Activated CD4-positive, alpha-beta T cell treated with anti-CD3 and anti-CD28 coated beads, Interleukin-2, amount 10 ng/mL, durations not matched to agents 7 days and 5 days (primary cell): ENCODE results near the gene LPAR2. TPM values are rescaled to one million over a fixed set of nuclear protein-coding genes. Genes with fewer than 3 reads are reported as not detected.

Experiments
- CTCF ChIA-PET: fragments of 350-600 bp; sonication (Branson Sonifier 250); formaldehyde crosslinking; loops from one replicate; lab custom pipeline; 2021; ENCODE audit warnings: antibody characterized with exemption; lab: Charles Lee
- POLR2A ChIA-PET: fragments of 350-600 bp; sonication (Branson Sonifier 250); formaldehyde crosslinking; loops from one replicate; lab custom pipeline; 2021; ENCODE audit warnings: antibody characterized with exemption; lab: Charles Lee
- DNase-seq: peaks from one replicate; pipeline ENCODE4 v3.0.0-alpha.2; 2020
- H3K27ac Mint-ChIP-seq: one replicate; pipeline ENCODE4 v1.8.0; 2021; ENCODE audit warnings: mild to moderate bottlenecking, moderate library complexity, mixed read lengths
- H3K27me3 Mint-ChIP-seq: one replicate; pipeline ENCODE4 v1.8.0; 2021; ENCODE audit warnings: mixed read lengths
- H3K36me3 Mint-ChIP-seq: one replicate; pipeline ENCODE4 v1.8.0; 2021; ENCODE audit warnings: low read depth, mixed read lengths
- H3K4me1 Mint-ChIP-seq: one replicate; pipeline ENCODE4 v1.8.0; 2021; ENCODE audit warnings: mixed read lengths
- H3K4me3 Mint-ChIP-seq: one replicate; pipeline ENCODE4 v1.8.0; 2021; ENCODE audit warnings: mild to moderate bottlenecking, moderate library complexity, mixed read lengths
- H3K9me3 Mint-ChIP-seq: one replicate; pipeline ENCODE4 v1.8.0; 2021; ENCODE audit warnings: mixed read lengths
- total RNA-seq, 2 experiments: library from RNA; stranded (reverse); gene quantifications; one replicate each; pipeline ENCODE4 v1.2.3, GENCODE V29; 2021

LPAR2 gene
- total RNA-seq, 2 experiments from 2014 or later, result 54.1 to 59.4 TPM

- Mint-ChIP-seq H3K4me3 (no peak overlapping the region), H3K27ac (no peak overlapping the region), H3K36me3 (peaks cover 59% of the 10 kb centered on the region), H3K4me1 (peaks cover 26% of the 10 kb centered on the region), H3K27me3 (no peaks in the 10 kb centered on the region), H3K9me3 (no peaks in the 10 kb centered on the region)
- ChIA-PET CTCF (interaction anchor here (1.0 kb wide), 1 partner anchor 104 kb away, joined by 4 read pairs; no protein-coding TSS in a partner anchor), POLR2A (no interaction called here)
- no peak for DNase-seq
Observed at GRCh38 chr19:19636573-19637185, 8.7 kb upstream of the LPAR2 start.

GRCh38 chr19:19635313-19635702, 7.3 kb upstream of the LPAR2 start:
- H3K9me3 Mint-ChIP-seq, result no peaks in the 10 kb centered on the region
- POLR2A ChIA-PET, result no interaction called here
- H3K27ac Mint-ChIP-seq, result no peak overlapping the region
- H3K36me3 Mint-ChIP-seq, result peaks cover 69% of the 10 kb centered on the region
- CTCF ChIA-PET, result interaction anchor here (1.0 to 1.3 kb wide), 2 partner anchors 13 to 103 kb away, joined by 3 to 4 read pairs; no protein-coding TSS in a partner anchor
- no peak overlapping the region for H3K4me3 Mint-ChIP-seq
- H3K4me1 Mint-ChIP-seq, result peaks cover 24% of the 10 kb centered on the region
- no peaks in the 10 kb centered on the region for H3K27me3 Mint-ChIP-seq
- no peak for DNase-seq

- Mint-ChIP-seq H3K36me3 (peaks cover 66% of the 10 kb centered on the region), H3K27me3 (no peaks in the 10 kb centered on the region), H3K4me1 (peaks cover 20% of the 10 kb centered on the region), H3K9me3 (no peaks in the 10 kb centered on the region), H3K27ac (peak overlapping the region; percentile 57), H3K4me3 (no peak overlapping the region)
- POLR2A ChIA-PET, result no interaction called here
- DNase-seq, result no peak
- CTCF ChIA-PET, result interaction anchor here (0.6 to 1.3 kb wide), 2 partner anchors 12 to 78 kb away, joined by 3 read pairs; no protein-coding TSS in a partner anchor
Observed at GRCh38 chr19:19634516-19635312, 6.7 kb upstream of the LPAR2 start.

GRCh38 chr19:19633711-19634515, 5.9 kb upstream of the LPAR2 start:
- CTCF ChIA-PET, result interaction anchor here (0.6 kb wide), 2 partner anchors 77 to 1116 kb away, joined by 3 to 4 read pairs; no protein-coding TSS in a partner anchor
- Mint-ChIP-seq H3K4me1 (peaks cover 20% of the 10 kb centered on the region), H3K36me3 (peaks cover 65% of the 10 kb centered on the region), H3K9me3 (no peaks in the 10 kb centered on the region), H3K27me3 (no peaks in the 10 kb centered on the region), H3K27ac (no peak overlapping the region), H3K4me3 (no peak overlapping the region)
- no peak for DNase-seq
- POLR2A ChIA-PET, result no interaction called here

- Mint-ChIP-seq H3K4me3 (no peak overlapping the region), H3K9me3 (no peaks in the 10 kb centered on the region), H3K36me3 (peaks cover 62% of the 10 kb centered on the region), H3K27me3 (no peaks in the 10 kb centered on the region), H3K27ac (peak overlapping the region; percentile 65), H3K4me1 (peaks cover 24% of the 10 kb centered on the region)
- CTCF ChIA-PET, result no interaction called here
- DNase-seq, result no peak
- POLR2A ChIA-PET, result no interaction called here
Observed at GRCh38 chr19:19632661-19633060, 4.6 kb upstream of the LPAR2 start.

GRCh38 chr19:19631346-19631745, 3.3 kb upstream of the LPAR2 start:
- no peak for DNase-seq
- H3K4me1 Mint-ChIP-seq, result peaks cover 37% of the 10 kb centered on the region
- H3K4me3 Mint-ChIP-seq, result no peak overlapping the region
- H3K27me3 Mint-ChIP-seq, result no peaks in the 10 kb centered on the region
- H3K9me3 Mint-ChIP-seq, result no peaks in the 10 kb centered on the region
- CTCF ChIA-PET, result interaction anchor here (0.9 to 1.3 kb wide), 3 partner anchors 11 to 77 kb away, joined by 3 to 4 read pairs (median 3); no protein-coding TSS in a partner anchor
- peaks cover 63% of the 10 kb centered on the region for H3K36me3 Mint-ChIP-seq
- POLR2A ChIA-PET, result no interaction called here
- H3K27ac Mint-ChIP-seq, result no peak overlapping the region

- Mint-ChIP-seq H3K27me3 (no peaks in the 10 kb centered on the region), H3K9me3 (no peaks in the 10 kb centered on the region), H3K27ac (no peak overlapping the region), H3K36me3 (peaks cover 61% of the 10 kb centered on the region), H3K4me1 (peaks cover 38% of the 10 kb centered on the region), H3K4me3 (no peak overlapping the region)
- ChIA-PET CTCF (interaction anchor here (1.1 to 1.3 kb wide), 2 partner anchors 24 to 76 kb away, joined by 3 to 4 read pairs; no protein-coding TSS in a partner anchor), POLR2A (no interaction called here)
- DNase-seq, result no peak
Observed at GRCh38 chr19:19630426-19630825, 2.4 kb upstream of the LPAR2 start.

GRCh38 chr19:19630062-19630414, 2.0 kb upstream of the LPAR2 start:
- ChIA-PET POLR2A (no interaction called here), CTCF (no interaction called here)
- H3K27ac Mint-ChIP-seq, result no peak overlapping the region
- no peaks in the 10 kb centered on the region for H3K27me3 Mint-ChIP-seq
- peaks cover 57% of the 10 kb centered on the region for H3K36me3 Mint-ChIP-seq
- H3K4me3 Mint-ChIP-seq, result no peak overlapping the region
- peaks cover 35% of the 10 kb centered on the region for H3K4me1 Mint-ChIP-seq
- DNase-seq, result no peak
- no peaks in the 10 kb centered on the region for H3K9me3 Mint-ChIP-seq

- CTCF ChIA-PET, result interaction anchor here (0.6 to 1.0 kb wide), 4 partner anchors 15 to 489 kb away, joined by 3 to 4 read pairs (median 3); partner anchors contain the start of gene GMIP
- POLR2A ChIA-PET, result interaction anchor here (0.6 to 0.7 kb wide), 2 partner anchors 52 to 96 kb away, joined by 3 to 4 read pairs; no protein-coding TSS in a partner anchor
- peaks cover 54% of the 10 kb centered on the region for H3K36me3 Mint-ChIP-seq
- H3K27ac Mint-ChIP-seq, result peak overlapping the region; percentile 85
- peaks cover 31% of the 10 kb centered on the region for H3K4me1 Mint-ChIP-seq
- H3K4me3 Mint-ChIP-seq, result peak overlapping the region; percentile 71
- no peak for DNase-seq
- no peaks in the 10 kb centered on the region for H3K27me3 Mint-ChIP-seq
- H3K9me3 Mint-ChIP-seq, result no peaks in the 10 kb centered on the region
Observed at GRCh38 chr19:19628501-19629134, 598 bp upstream of the LPAR2 start.

- Mint-ChIP-seq H3K27ac (peak overlapping the region; percentile 94), H3K36me3 (peaks cover 48% of the 10 kb centered on the region), H3K4me1 (peaks cover 28% of the 10 kb centered on the region), H3K27me3 (no peaks in the 10 kb centered on the region), H3K4me3 (peak overlapping the region; percentile 87), H3K9me3 (no peaks in the 10 kb centered on the region)
- CTCF ChIA-PET, result interaction anchor here (1.0 to 1.4 kb wide), 2 partner anchors 9 to 95 kb away, joined by 3 to 5 read pairs; partner anchors contain the start of gene PBX4
- DNase-seq, result no peak
- POLR2A ChIA-PET, result no interaction called here
Observed at GRCh38 chr19:19626516-19627472, 1.2 kb downstream of the LPAR2 start.

GRCh38 chr19:19624032-19624570, 3.9 kb downstream of the LPAR2 start:
- Mint-ChIP-seq H3K27ac (no peak overlapping the region), H3K27me3 (no peaks in the 10 kb centered on the region), H3K36me3 (peaks cover 39% of the 10 kb centered on the region), H3K4me3 (no peak overlapping the region), H3K9me3 (no peaks in the 10 kb centered on the region), H3K4me1 (peaks cover 34% of the 10 kb centered on the region)
- ChIA-PET CTCF (interaction anchor here (1.2 kb wide), 1 partner anchor 38 kb away, joined by 3 read pairs; no protein-coding TSS in a partner anchor), POLR2A (no interaction called here)
- no peak for DNase-seq
